ENCODE results near the gene WDR83.
"Not testable (repeated sequence)": the region's sequence is repeated elsewhere in the genome, so short reads cannot be mapped to it uniquely, and the experiment has no call there.

WDR83 gene

GRCh38 chr19:12656899-12657571, 9.6 kb upstream of the WDR83 start:
- no peak for DNase-seq (ENCODE audit: low read depth)

GRCh38 chr19:12657966-12658365, 8.6 kb upstream of the WDR83 start:
- DNase-seq (ENCODE audit: low read depth): no peak

GRCh38 chr19:12660980-12661379, 5.6 kb upstream of the WDR83 start:
- no peak for DNase-seq (ENCODE audit: low read depth)

- DNase-seq (ENCODE audit: low read depth): no peak
Measured at GRCh38 chr19:12664406-12665280, 2.0 kb upstream of the WDR83 start.

GRCh38 chr19:12665281-12665573, 1.4 kb upstream of the WDR83 start:
- peak; percentile 27 for DNase-seq (ENCODE audit: low read depth)

GRCh38 chr19:12665671-12666264, 839 bp upstream of the WDR83 start:
- no peak for DNase-seq (ENCODE audit: low read depth)

GRCh38 chr19:12667731-12668302, 1.2 kb downstream of the WDR83 start:
- DNase-seq (ENCODE audit: low read depth): no peak

- DNase-seq (ENCODE audit: low read depth): no peak
Measured at GRCh38 chr19:12668346-12668745, 1.7 kb downstream of the WDR83 start.

- peak; percentile 41 for DNase-seq (ENCODE audit: low read depth)
Measured at GRCh38 chr19:12668932-12669269, 2.3 kb downstream of the WDR83 start.

GRCh38 chr19:12669270-12670158, 2.9 kb downstream of the WDR83 start:
- DNase-seq (ENCODE audit: low read depth): peak; percentile 62

GRCh38 chr19:12670159-12670928, 3.7 kb downstream of the WDR83 start:
- no peak for DNase-seq (ENCODE audit: low read depth)

GRCh38 chr19:12672744-12673143, 6.1 kb downstream of the WDR83 start:
- no peak for DNase-seq (ENCODE audit: low read depth)

- DNase-seq (ENCODE audit: low read depth): no peak
Measured at GRCh38 chr19:12675399-12675798, 8.8 kb downstream of the WDR83 start.

GRCh38 chr19:12675940-12676339, 9.3 kb downstream of the WDR83 start:
- no peak for DNase-seq (ENCODE audit: low read depth)

- DNase-seq (ENCODE audit: low read depth): peak; percentile 68
Measured at GRCh38 chr19:12676384-12676792, 9.8 kb downstream of the WDR83 start.

- no peak for DNase-seq (ENCODE audit: low read depth)
Measured at GRCh38 chr19:12676928-12677327, 10.3 kb downstream of the WDR83 start.

- not testable (repeated sequence) for DNase-seq (ENCODE audit: low read depth)
Measured at GRCh38 chr19:12678039-12678438, 11.4 kb downstream of the WDR83 start.

GRCh38 chr19:12680034-12680433, 13.4 kb downstream of the WDR83 start:
- DNase-seq (ENCODE audit: low read depth): no peak

GRCh38 chr19:12681074-12681987, 14.7 kb downstream of the WDR83 start, which contains the start of gene DHPS:
DHPS (minus strand) TSS chr19:12681880; CDS start chr19:12681766, 114 bp downstream.
- DNase-seq (ENCODE audit: low read depth): peak; percentile 83

GRCh38 chr19:12685831-12686230, 19.2 kb downstream of the WDR83 start:
- no peak for DNase-seq (ENCODE audit: low read depth)
